Adrenal gland (tissue), 5 donors: Measurements from ENCODE around the gene TNFRSF6B.

Experiments
- POLR2A ChIP-seq, 2 donors: fragments of 450-650 bp; IDR thresholded peaks; one replicate each; pipeline ENCODE4 v1.6.1; 2017; ENCODE audit warnings: antibody characterized with exemption in 2 of 2, mild to moderate bottlenecking in 2 of 2, moderate library complexity in 1 of 2
- TF ChIP-seq, protein P1 (sequence below), 6 experiments: fragments of 450-650 bp in 4 of 6; fragments of 200-600 bp in 2 of 6; sonication (generic) in 1 of 6; IDR thresholded peaks; 1 replicate in 5 of 6; 2 replicates in 1 of 6; pipeline versions ENCODE4 v1.5.1 to v1.8.0; 2016 to 2021; ENCODE audit warnings: antibody characterized with exemption in 6 of 6, mild to moderate bottlenecking in 2 of 6, moderate library complexity in 1 of 6
- donor health status: DM: no; HTN: no; CAD: no.

DNA sequence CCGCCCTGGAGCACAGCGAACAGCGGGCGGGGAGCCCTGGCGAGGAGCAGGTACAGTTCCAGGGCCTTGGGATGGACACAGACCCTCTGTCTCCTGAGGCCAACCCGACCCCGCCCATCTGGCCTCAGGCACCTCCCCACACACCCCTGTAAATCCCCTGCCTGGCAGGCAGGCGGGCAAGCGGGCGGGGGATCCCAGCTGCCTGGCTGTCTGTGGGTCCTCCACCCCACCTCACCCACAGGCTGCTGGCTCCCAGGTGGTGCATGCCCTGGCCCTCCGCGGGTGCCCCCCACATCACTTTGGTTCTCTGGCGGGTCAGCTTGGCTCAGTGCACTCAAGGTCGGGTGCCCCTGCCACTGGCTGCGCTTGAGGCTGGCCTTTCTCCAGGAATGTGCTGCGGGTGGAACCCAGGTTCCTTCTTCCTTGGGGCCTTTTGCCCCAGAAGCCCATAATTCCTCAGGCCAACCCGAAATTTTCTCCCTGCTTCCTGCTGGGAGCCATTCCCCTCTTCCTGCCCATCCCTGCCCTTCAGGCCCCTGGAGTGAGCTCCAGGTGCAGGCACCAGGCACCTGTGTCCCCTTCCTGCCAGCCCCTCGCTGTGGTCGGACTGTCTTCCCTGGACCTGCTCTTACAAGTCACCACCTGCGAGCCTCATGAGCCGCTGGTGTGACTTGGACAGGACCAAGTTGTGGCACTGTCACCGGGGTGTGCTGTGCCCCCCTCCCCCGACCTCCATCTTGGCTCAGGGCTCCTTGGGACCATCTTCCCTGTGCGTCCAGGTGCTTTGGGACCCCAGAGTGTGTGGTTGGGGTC lies 5.3 kb upstream of the TNFRSF6B start:
- TF ChIP-seq, protein P1, sequence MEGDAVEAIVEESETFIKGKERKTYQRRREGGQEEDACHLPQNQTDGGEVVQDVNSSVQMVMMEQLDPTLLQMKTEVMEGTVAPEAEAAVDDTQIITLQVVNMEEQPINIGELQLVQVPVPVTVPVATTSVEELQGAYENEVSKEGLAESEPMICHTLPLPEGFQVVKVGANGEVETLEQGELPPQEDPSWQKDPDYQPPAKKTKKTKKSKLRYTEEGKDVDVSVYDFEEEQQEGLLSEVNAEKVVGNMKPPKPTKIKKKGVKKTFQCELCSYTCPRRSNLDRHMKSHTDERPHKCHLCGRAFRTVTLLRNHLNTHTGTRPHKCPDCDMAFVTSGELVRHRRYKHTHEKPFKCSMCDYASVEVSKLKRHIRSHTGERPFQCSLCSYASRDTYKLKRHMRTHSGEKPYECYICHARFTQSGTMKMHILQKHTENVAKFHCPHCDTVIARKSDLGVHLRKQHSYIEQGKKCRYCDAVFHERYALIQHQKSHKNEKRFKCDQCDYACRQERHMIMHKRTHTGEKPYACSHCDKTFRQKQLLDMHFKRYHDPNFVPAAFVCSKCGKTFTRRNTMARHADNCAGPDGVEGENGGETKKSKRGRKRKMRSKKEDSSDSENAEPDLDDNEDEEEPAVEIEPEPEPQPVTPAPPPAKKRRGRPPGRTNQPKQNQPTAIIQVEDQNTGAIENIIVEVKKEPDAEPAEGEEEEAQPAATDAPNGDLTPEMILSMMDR (IDR thresholded peaks at IDR 0.05): no peak
- no peak for TF ChIP-seq POLR2A (IDR thresholded peaks at IDR 0.05)
